ENCODE data around the gene ASXL3.

ASXL3 gene
- total RNA-seq: 0 reads per million in 2 donors

DNA sequence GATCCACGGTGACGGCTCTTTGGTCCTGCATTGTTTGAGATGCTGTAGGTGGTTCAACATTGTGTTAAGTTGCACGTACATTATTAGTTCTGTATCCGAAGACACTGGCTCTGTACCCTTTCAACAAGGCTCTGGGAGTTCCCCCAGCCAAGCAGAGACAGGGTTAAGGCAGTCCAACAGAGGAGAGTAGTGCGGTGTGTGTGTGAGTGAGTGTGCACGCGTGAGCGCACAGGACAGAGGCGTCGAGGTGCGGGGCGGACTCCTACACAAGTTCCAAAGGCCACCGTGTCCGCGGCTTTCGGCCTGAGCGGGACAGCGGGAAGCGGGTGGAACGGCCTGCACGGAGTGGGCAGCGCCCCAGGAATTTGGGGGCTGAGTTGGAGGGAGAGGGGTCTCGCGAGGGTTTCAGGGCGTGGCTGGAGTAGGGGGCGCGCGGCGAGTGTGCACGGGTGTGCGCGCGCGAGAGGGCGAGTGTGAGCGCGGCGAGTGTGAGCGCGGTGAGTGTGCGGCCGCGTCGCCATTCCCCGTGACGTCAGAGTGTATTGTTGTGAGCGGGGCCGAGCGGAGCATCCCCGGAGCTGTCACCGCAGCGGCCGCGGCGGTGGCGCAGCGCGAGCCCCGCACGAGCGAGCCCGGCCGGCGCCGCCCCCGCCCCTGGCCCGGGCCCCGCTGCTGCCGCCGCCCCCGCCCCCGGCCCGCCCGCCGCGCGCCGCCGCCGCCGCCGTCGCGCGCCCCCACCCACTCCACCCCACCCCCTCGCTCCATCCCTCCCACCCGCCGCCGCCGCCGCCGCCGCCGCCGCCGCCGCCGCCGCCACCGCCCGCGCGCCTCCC, at the start of gene ASXL3:
ASXL3 (plus strand) TSS at position 535 of the 833 bp plus-strand sequence. CDS start 413 bp downstream, outside the sequence.
- DNase-seq: no peak

- DNase-seq: no peak
Observed at GRCh38 chr18:33532978-33533377, 45.0 kb upstream of the ASXL3 start.

DNA sequence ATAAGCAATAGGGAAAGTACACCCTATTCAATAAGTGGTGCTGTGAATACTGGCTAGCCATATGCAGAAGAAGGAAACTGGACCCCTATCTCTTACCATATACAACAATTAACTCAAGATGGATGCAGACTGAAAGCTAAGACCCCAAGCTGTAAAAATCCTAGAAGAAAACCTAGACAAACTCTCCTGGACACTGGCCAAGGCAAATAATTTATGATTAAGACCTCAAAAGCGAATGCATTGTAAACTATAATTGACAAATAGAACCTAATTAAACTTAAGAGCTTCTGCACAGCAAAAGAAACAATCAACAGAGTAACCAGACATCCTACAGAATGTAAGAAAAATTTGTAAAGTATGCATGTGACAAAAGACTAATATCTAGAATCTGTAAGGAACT, 41.1 kb upstream of the ASXL3 start:
- no peak for DNase-seq

GRCh38 chr18:33538418-33539042, 39.5 kb upstream of the ASXL3 start:
- DNase-seq: no peak

DNA sequence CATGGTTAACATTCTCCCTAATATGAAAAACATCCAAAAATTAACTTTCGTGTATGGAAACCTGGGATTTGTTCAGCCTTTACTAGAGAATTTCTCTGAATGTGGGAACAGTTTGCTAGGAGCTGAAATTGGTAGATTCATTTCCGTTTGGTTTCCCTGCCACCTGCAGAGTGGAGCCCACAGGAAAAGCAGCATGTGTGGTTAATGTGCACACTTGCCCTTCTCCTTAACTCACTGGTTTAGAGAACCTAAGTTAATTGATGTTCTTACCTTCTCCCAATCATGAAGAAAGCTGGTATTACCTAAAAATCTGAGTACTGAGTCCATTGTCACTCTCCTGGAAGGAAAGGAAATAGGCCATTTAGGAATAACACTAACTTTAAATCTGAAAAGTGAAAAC, 37.6 kb upstream of the ASXL3 start:
- DNase-seq: no peak

DNA sequence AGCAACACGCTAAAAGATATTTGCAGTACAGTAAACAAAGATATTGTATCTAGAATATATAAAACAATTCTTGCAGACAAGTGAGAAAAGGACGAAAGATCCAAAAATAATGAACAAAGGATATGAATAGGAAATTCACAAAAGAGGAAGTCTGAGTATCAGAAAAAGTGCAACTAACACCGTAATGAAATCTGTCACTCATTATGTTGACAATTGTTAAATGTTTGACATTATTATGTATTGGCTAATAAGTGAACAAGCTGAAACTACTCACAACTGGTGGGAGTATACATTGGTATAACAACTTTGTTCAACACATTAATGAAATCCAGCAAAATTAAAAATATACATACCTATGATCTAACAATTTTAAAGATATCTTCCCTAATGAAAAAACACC, 36.7 kb upstream of the ASXL3 start:
- no peak for DNase-seq

GRCh38 chr18:33556846-33557245, 21.2 kb upstream of the ASXL3 start:
- DNase-seq: no peak

DNA sequence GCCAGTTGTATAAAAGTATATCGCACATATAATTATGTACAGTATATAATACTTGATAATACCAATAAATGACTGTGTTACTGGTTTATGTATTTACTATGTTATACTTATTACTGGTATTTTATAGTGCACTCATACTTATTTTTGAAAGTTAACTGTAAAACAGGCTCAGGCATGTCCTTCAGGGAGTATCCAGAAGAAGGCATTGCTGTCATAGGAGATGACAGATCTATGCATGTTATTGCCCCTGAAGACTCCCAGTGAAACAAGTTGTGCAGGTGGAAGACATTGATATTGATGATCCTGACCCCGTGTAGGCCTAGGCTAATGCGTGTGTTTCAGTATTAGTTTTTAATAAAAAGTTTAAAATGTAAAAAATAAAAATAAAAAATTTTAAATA, 20.3 kb upstream of the ASXL3 start:
- no peak for DNase-seq

- DNase-seq: no peak
Observed at GRCh38 chr18:33558529-33558928, 19.5 kb upstream of the ASXL3 start.

GRCh38 chr18:33560686-33561370, 17.2 kb upstream of the ASXL3 start:
- no peak for DNase-seq

GRCh38 chr18:33562741-33563140, 15.3 kb upstream of the ASXL3 start:
- no peak for DNase-seq

DNA sequence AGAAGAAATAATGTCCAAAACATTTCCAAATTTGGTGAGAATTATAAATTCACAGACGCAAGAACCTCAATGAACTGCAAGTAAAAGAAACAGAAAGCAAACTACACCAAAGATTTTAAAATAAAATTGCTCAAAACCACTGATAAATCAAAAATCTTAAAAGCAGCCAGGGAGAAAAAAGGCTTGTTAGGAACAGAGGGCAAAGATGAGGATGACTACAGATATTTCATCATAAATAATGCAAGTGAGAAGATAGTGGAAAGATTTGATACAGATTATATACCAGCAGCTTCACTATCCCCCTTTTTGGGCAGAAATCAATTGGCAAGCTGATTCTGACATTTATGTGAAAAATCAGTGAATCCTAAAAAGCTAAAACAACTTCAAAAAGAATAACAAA, 10.3 kb upstream of the ASXL3 start:
- DNase-seq: no peak

GRCh38 chr18:33571998-33572787, 5.8 kb upstream of the ASXL3 start:
- no peak for DNase-seq

DNA sequence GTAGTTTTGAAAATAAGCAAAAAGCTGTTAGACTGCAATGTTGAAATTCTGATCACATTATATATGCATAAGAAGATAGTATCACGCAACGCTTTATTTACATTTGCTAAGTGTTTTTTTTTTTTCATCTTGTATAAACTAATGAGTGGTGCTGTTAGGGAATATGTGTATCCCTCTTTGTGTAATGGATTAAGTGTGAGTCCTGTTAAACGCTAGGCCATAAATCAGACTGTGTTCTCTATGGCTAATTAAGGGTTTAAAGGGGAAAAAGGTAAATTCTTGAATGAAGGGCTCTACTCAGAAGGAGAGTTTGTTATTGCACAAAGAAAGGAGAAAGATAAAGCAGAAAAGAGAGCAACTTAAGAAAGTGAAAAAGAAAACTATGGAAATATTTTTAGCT, 4.8 kb upstream of the ASXL3 start:
- DNase-seq: no peak

DNA sequence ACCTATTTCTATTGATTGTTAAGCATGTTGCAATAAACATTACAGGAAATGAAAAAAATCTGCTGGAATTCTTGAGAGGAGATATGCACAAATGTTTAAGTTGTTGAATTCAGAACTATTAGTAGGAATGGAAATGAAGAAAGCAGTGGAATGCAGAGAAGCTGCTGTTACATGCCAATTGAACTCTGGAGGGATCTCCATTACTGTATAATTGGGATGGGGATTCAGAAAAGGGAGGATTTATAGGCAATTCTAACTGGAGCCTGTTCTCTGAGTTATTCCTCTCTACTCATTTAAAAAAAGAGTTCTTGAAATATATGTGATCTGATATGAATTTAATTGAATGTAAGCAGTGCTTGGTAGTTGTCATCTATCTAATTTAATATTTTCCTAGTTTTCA, 2.6 kb upstream of the ASXL3 start:
- no peak for DNase-seq

DNA sequence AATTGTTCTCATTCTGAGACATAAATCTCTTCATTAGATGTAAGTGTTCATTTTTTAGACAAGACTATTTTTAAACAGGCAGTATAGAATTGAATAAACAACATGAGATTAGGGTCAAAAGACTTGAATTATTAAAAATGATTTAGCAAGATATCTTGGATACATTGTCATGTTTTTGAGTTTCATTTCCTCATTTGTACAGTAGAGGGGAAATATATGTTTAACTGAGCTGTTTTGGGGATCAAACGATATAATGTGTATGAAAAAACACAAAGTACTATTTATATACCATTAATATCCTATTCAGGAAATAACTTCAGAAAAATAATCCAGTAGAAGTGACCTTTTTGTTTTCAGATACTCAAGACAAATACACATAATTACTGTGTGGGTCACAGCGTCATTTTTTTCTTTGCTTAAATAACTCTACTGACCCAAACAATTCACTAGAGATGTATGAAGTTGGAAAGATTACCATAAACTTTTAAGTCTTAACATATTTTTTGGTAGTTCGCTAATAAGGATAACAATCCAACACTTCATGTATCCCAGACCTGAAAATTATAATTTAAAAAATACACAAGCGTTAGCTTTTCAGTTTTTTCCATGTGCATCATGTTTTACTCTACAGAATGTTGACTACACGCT, 896 bp upstream of the ASXL3 start:
- no peak for DNase-seq

- no peak for DNase-seq
Observed at GRCh38 chr18:33578518-33579348, 714 bp downstream of the ASXL3 start.

- no peak for DNase-seq
Observed at GRCh38 chr18:33579349-33580215, 1.6 kb downstream of the ASXL3 start.

DNA sequence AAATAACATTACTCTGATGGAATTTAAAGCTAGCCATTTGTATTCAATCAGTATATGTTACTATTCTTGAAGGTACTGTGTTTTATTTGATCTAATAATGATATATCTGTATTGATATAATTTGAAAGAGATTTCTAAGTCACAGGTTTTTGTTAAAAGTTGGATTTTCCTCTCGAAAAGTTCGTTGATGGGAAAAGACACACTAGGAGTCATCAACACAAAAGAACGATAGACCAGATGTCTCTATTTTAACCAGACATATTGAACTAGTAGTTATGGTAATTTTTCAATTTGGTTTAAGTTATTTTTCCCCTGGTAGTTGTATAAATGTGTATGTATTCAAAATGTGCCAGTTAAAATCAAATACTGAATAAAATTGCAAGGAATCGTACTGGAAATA, 2.5 kb downstream of the ASXL3 start:
- DNase-seq: no peak

- no peak for DNase-seq
Observed at GRCh38 chr18:33581856-33582255, 3.8 kb downstream of the ASXL3 start.

- DNase-seq: no peak
Observed at GRCh38 chr18:33583901-33584300, 5.9 kb downstream of the ASXL3 start.
